Right lung (tissue), 5 donors: ENCODE data around the gene MMP25. TPM values are rescaled to one million over a fixed set of nuclear protein-coding genes. Genes with fewer than 3 reads are reported as not detected.

Experiments used
- DNase-seq, 2 donors: peaks; one replicate each; pipeline ENCODE4 v3.0.0-alpha.2; 2013
- polyA plus RNA-seq, 5 donors: library from polyadenylated mRNA; unstranded; fragments of 120-200 nt; gene quantifications; one replicate each; pipeline versions ENCODE4 v1.2.1 to v1.2.3, GENCODE V29; 2013; ENCODE audit warnings: inconsistent platforms in 1 of 5, low replicate concordance in 1 of 5; ENCODE audit not compliant: insufficient read length in 5 of 5, insufficient read depth in 1 of 5

The MMP25 gene
- polyA plus RNA-seq, 5 donors: 1.4 to 3.4 (median 2.1) TPM

DNA sequence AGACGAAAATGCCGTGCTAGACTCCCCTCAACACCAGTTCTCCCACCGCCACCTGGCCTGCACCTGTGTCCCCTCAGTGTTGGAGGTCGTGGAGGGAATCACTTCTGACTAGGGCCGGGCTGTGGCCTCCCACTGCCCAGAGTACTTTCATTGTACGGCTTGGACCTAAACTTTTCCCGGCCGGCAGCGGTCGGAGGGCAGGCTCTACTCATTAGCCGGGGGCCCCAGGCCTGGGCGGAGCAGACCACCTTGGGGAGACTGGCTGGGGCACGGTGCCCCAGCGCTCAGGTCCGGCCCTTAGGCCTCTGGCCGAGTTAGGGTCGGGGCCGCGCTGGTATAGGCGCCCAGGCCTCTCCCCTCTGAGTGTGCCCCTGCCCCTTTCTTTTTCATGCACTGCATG lies 29.0 kb upstream of the MMP25 start:
- no peak for DNase-seq

DNA sequence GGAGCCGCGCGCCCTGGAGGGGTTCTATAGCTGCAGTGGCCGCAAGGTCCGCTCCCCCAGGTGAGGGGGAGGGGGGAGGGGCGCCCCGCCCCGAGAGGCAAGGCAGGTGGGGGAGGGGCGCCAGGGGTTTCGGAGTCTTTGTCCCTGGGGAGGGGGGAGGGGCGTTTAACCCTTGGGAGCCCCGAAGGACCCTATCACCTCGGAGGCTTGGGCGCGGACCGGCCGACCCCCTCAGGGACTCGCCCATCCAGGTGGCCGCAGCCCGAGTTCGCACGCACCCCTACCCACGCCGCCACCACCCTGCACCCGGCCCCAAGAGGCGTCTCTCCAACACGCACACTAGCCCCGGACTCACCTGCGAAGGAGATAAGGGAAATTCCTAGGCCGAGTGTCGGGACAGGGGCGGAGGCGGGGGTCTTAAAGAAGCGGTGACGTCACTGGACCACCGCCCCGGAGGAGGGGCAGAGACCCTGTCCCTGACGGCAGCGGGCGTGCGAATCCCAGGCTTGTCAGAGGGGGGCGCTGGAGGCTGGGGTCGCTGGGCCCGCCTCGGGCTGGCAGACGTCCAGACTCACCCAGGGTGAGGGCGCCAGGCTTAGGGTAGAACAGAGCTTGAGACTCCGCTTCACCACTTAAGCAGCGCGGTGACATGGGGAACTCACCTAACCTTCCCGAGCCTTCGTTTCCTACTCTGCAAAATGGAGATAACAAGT lies 28.4 kb upstream of the MMP25 start, which contains the start of gene CLDN6:
TSS of gene CLDN6 (minus strand) at position 390 of the 713 bp plus-strand sequence. CDS start 2,162 bp downstream, outside the sequence.
- peak; percentile 68 to 71 for DNase-seq

DNA sequence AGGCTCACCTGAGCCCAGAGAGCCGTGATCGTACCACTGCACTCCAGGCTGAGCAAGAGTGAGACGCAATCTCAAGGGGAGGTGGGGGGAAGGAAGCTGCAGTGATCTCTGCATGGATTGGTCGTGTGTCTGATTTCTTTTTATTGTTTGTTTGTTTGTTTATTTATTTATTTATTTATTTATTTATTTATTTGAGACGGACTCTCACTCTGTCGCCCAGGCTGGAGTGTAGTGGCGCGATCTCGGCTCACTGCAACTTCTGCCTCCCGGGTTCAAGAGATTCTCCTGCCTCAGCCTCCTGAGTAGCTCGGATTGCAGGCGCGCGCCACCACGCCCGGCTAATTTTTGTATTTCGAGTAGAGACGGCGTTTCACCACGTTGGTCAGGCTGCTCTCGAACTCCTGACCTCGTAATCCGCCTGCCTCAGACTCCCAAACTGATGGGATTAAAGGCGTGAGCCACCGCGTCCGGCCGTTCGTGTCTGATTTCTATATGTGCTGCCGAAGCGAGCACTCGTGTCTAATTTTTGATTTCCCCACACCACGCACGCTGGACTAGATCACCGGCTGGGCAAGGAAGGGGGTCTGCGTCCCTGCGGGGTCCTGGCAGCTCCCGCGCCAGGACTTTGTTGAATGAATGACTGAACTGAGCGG lies 26.6 kb upstream of the MMP25 start:
- DNase-seq: no peak

DNA sequence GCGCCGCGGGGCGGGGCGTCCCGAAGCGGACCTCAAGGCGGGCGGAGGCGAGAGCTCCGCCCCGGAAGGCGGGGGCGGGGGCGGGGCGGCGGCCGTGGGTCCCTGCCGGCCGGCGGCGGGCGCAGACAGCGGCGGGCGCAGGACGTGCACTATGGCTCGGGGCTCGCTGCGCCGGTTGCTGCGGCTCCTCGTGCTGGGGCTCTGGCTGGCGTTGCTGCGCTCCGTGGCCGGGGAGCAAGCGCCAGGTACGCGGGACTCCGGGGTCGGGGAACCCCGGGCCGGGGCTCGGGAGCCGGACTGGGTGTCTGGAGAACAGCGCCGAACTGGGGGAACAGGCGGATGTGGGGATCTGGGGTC lies 26.1 kb upstream of the MMP25 start, which contains the start of gene TNFRSF12A:
TSS of gene TNFRSF12A (plus strand) at position 122 of the 357 bp plus-strand sequence. CDS start at position 152, 30 bp downstream.
- DNase-seq: no peak

DNA sequence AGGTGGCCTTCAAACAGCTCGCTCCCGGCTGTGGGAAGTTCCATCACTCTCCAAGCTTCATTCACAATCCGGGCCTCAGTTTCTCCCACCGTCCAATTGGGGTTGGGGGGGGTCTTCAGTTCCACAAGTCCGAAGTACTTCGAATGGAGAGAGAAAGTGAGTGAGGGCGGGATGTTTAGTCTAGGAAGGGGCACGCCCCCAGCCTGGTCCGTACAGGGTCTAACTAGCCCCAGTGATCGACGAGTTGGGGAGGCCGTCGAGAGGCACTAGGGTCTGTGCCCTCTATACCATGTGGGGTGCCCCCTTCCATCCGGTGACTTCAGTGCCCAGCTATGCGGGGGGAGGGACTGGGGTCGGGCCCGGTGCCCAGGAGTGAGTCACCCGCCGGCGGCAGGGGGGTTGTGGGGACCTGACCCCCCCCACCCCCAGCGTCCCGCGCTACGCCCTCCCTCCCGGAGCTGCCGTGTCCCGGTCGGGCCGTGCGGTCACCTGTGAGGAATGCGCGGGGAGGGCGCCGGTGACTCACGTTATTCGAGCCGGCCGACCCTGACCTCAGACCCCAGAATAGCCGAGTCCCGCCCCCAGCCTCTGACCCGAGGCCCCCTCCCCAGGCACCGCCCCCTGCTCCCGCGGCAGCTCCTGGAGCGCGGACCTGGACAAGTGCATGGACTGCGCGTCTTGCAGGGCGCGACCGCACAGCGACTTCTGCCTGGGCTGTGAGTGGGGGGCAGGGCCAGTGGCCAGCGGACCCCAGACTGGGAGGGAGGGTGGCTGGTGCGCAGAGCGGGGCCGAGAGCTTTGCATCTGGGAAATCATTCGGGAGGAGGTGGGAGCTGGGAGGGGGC lies 25.5 kb upstream of the MMP25 start:
- DNase-seq: no peak

DNA sequence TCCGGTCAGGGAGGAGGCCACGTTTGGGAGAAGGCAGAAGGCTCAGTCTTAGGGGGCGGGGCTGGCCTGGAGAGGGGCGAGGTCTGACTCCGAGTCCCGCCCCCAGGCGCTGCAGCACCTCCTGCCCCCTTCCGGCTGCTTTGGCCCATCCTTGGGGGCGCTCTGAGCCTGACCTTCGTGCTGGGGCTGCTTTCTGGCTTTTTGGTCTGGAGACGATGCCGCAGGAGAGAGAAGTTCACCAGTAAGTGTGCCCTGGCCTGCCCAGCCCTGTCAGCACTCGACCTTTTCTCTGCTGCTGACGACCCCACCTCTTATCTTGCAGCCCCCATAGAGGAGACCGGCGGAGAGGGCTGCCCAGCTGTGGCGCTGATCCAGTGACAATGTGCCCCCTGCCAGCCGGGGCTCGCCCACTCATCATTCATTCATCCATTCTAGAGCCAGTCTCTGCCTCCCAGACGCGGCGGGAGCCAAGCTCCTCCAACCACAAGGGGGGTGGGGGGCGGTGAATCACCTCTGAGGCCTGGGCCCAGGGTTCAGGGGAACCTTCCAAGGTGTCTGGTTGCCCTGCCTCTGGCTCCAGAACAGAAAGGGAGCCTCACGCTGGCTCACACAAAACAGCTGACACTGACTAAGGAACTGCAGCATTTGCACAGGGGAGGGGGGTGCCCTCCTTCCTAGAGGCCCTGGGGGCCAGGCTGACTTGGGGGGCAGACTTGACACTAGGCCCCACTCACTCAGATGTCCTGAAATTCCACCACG lies 24.7 kb upstream of the MMP25 start:
- DNase-seq: no peak

DNA sequence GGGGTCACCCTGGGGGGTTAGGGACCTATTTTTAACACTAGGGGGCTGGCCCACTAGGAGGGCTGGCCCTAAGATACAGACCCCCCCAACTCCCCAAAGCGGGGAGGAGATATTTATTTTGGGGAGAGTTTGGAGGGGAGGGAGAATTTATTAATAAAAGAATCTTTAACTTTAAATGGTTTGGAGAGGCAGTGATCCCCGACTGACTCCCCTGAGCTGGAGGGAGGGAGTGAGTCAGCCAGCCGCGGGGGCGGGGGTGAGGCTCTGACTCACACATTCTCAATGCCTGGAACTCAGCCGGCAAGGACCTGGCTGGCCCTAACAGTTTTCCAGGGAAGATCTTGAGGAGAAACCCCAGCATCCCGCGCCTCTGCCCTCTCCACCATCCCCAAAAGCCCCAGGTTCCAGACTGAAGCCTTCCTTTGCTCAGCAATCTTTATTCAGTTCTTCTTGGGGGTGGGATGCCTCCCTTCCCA lies 24.1 kb upstream of the MMP25 start:
- no peak for DNase-seq

DNA sequence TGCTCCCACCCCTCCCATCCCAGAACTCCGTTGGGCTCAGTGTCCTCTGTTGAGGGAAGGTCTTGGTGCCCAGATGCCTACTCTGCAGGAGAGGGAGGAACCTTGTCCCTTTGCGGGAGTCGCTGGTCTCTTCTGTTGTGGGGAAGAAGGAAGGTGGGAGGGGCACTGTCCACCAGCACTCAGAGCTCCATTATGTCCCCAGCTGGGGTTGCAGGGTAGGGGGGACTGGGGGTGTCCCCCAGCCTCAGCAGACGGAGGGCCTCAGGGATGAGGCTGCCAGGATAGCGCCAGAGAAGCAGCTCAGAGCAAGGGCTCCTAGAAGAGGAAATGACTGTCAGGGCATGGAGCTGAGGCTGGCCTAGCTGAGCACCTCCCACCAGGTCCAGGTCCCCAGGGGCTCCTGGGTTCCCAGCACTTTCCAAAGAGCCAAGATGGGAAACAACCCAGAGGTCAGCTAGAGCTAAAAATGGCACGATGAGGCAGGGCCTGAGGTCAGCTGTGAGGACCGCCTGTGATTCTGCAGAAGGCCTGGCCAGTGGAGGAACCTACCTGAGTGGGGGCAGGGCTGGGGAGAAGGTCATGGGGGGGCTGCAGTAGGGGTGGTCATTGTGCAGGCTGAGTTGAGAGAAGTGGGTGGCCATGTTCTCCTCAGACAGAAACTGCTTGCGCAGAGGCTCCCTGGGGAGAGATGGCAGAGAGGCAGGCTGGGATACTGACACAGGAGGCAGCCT lies 23.5 kb upstream of the MMP25 start:
- no peak for DNase-seq

DNA sequence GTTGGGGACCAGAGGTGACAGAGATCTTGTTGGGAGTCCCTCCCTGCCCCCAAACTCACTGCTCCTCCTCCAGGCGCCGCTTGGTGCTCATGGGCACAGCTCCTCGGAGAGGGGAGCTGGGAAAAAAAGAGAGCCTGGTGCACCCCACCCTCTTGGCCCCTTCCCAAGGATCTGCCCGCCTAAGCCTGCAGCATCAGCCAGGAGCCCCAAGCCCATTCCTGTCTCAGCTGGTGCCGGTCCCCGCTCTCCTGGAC lies 23.0 kb upstream of the MMP25 start:
- no peak for DNase-seq

DNA sequence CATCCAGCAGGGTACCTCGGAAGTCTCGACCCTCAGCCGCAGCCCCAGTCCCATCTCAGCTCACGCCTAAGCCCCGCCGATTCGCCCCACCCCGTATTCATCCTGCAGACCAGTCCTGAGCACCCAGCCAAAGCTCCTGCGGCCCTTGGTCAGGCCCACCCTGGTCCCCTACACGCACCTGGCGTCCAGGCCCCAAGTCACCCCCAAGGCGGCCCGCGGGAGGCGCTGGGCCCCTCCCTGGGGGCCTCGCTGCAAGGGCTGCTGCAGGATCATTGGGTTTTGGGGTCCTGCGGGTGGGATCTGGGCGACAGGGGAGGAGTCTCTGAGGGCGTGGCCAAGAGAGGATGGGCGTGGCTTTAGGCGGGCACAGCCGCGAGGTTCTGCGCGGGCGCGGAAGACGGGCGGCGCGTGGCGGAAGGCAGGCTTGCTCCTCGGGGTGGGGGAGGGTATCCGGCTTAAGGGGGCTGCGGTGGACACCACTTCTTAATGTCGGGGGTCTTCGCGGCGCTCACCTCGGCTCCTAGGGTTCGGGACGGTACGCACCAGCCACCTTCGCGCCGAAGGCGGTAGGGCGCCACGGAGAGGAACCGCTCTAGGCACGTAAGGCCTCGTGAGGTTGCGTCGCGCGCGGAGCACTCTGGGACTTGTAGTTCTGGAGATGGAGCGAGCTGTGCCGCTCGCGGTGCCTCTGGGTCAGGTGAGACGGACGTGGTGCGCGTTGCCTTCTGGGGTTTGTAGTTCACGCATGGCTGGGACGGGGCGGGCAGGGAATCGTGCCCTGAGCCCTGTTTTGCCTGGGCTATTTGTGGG lies 22.5 kb upstream of the MMP25 start, which contains the start of the genes HCFC1R1 and THOC6:
TSS of gene HCFC1R1 (minus strand) at position 274 of the 810 bp plus-strand sequence. CDS start at position 273, 1 bp downstream.
TSS of gene THOC6 (plus strand) at position 367 of the 810 bp plus-strand sequence. CDS start at position 659, 292 bp downstream.
- peak; percentile 94 to 95 for DNase-seq

DNA sequence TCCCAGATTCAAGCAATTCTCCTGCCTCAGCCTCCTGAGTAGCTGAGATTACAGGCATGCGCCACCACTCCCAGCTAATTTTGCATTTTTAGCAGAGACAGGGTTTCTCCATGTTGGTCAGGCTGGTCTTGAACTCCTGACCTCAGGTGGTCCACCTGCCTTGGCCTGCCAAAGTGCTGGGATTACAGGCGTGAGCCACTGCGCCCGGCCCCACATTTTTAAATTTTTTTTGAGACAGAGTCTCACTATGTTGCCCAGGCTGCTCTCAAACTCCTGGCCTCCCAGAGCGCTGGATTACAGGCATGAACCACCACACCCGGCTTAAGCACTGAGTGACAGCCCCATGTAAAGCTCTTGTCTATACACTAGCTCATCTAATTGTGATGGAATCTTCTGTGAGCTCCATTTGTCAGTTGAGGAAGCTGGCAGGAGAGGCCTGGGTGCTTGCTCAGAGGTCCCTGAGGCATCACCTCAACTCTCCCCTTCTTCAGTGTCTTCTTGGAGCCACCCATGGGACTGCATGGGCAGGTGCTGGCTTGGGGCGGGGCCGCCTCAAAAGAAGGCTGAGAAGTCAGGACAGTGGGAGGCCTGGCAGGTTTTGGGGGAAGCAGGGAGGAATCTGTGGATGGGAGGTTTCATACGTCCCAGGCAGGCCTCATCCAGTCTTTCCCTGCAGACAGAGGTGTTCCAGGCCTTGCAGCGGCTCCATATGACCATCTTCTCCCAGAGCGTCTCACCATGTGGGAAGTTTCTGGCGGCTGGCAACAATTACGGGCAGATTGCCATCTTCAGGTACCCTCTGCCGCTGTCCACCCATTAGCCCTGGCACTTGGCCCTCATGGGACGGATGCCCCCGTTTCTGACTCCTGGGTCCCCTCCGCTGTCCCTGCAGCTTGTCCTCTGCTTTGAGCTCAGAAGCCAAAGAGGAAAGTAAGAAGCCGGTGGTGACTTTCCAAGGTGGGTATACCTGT lies 21.0 kb upstream of the MMP25 start:
- no peak for DNase-seq

DNA sequence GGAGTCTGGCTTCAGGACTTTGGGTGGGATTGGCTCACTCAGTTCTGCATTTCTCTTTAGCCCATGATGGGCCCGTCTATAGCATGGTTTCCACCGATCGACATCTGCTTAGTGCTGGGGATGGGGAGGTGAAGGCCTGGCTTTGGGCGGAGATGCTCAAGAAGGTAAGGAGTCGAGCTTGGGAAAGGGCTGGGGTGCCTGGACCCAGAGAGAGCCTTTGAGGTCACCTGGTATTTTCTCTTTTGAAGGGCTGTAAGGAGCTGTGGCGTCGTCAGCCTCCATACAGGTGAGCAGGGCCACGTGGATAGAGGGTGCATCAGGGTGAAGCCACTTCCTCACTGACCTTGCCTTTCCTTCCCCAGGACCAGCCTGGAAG lies 20.4 kb upstream of the MMP25 start:
- DNase-seq: no peak

DNA sequence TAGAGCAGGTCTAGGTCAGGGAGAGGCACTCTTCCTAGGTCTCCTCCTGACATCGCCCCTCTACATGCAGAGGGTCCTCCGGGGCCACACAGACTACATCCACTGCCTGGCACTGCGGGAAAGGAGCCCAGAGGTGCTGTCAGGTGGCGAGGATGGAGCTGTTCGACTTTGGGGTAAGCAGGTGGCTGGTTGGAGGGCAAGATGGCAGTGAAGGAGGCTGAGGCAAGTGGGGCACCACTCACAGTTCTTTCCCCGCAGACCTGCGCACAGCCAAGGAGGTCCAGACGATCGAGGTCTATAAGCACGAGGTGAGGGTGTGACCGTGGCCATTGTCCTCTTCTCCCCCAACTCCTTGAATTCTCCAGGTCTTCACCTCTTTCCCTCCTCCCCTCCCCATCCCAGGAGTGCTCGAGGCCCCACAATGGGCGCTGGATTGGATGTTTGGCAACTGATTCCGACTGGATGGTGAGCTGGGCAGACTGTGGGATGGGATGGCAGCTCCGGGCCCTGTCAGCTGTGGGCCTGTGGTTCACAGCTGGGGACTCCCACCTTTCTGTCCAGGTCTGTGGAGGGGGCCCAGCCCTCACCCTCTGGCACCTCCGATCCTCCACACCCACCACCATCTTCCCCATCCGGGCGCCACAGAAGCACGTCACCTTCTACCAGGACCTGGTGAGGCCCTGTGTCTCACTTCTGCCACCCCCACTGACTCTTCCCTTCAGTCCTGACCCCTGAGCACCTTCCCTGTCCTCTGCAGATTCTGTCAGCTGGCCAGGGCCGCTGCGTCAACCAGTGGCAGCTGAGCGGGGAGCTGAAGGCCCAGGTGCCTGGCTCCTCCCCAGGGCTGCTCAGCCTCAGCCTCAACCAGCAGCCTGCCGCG lies 19.5 kb upstream of the MMP25 start:
- DNase-seq: no peak

DNA sequence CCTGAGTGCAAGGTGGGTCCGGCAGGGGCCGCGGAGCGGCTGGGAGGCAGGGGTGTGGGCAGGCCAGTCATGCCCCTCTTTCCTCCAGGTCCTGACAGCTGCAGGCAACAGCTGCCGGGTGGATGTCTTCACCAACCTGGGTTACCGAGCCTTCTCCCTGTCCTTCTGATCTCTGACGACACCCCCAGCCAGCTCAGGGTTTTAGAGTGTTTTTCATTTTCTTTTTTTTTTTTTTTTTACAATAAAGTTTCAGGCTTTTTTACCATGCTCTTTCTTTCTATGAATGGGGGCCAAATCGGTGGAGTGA lies 18.9 kb upstream of the MMP25 start:
- no peak for DNase-seq

DNA sequence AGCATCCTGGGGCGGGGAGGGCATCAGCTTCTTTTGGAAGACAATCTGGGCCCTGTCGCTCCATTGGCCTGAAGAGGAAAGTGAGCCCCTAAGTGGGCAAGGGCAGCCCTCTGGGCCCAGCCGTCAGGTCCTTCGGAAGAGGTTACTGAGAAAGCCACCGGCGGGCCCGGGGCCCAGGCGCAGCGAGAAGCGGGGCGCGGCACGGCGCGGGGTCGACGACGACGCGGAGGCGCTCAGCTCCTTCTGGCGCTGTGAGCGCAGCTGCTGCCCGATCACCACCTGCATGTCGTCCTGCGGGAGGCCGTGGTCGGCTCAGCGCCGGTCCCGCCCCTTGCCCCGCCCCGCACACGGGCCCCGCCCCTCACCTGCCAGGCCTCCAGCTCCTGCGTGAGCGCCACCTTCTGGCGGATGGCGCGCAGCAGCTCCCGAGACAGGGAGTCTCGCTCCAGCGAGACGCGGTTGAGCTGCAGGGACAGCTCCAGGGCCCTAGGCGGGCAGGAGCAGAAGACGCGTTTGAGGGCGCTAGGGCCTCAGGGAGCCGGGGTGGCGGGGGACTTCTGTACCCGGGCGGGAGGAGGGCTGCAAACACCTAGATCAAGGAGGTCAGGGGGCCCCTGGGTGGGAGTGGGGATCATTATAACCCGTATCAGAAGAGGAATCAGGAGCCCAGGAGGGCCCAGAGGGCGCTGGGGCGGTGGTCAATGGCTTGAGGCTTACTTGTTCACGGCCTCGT lies 18.2 kb upstream of the MMP25 start:
- peak in 1 of 2 donors; percentile 72 for DNase-seq

DNA sequence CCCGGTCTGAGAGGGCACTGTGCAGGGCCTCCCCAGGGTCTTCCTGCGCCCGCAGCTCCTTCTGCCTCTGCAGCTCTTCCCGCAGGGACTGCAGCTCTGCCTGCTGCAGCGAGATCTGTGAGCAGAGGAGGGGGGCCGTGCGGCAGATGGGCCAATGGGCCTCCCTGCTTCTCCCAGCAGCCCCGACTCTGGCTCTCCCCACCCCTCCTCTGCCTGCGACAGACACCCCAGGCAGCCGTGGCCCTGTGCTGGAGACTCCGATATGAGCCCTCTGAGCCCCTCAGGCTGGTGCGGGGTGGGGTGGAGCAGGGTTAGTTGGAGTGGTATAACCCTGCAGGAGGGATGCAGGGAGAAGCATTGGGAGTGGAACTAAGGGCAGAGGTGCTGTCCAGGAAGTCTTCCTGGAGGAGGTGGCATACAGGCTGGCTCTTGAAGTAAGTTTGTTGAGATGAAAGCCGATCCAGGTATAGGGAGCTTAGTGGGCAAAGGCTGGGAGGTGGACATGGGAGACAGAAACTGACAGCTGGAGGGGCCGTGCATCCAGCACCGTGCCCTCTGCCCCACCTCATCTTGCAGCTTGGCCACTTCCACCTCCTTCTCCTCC lies 17.5 kb upstream of the MMP25 start:
- DNase-seq: no peak
